WTC11 (cell line): ENCODE results near the gene STK39. TPM values are rescaled to one million over a fixed set of nuclear protein-coding genes. Genes with fewer than 3 reads are reported as not detected.

ENCODE experiments used
- ATAC-seq: fragments of 200-7000 bp; cut with Tn5 transposase; 2 replicates; pipeline ENCODE4 v1.10.0; 2021; ENCODE audit warnings: mild to moderate bottlenecking, moderate library complexity
- CTCF ChIA-PET: fragments of 300-600 bp; sonication (Branson Sonifier 250); formaldehyde crosslinking; loops from one replicate; lab custom pipeline; 2021; ENCODE audit warnings: antibody characterized with exemption; lab: Charles Lee
- POLR2A ChIA-PET: fragments of 350-600 bp; sonication (Branson Sonifier 250); formaldehyde crosslinking; loops from one replicate; lab custom pipeline; 2021; ENCODE audit warnings: antibody characterized with exemption; lab: Charles Lee
- DNase-seq: peaks from one replicate; pipeline ENCODE4 v3.0.0; 2021; ENCODE audit warnings: low spot score
- H3K27ac Mint-ChIP-seq: 2 replicates; pipeline ENCODE4 v1.8.0; 2021; ENCODE audit warnings: mixed read lengths
- H3K27me3 Mint-ChIP-seq: 2 replicates; pipeline ENCODE4 v1.8.0; 2021; ENCODE audit warnings: low read depth, mild to moderate bottlenecking, moderate library complexity, mixed read lengths
- H3K36me3 Mint-ChIP-seq: 2 replicates; pipeline ENCODE4 v1.8.0; 2021; ENCODE audit warnings: mixed read lengths
- H3K4me1 Mint-ChIP-seq: 2 replicates; pipeline ENCODE4 v1.8.0; 2022; ENCODE audit warnings: mixed read lengths
- H3K4me3 Mint-ChIP-seq: 2 replicates; pipeline ENCODE4 v1.8.0; 2021; ENCODE audit warnings: mild to moderate bottlenecking, moderate library complexity, mixed read lengths
- H3K9me3 Mint-ChIP-seq: 2 replicates; pipeline ENCODE4 v1.8.0; 2021; ENCODE audit warnings: mixed read lengths
- CTCF ChIP-seq: fragments of 200-600 bp; IDR thresholded peaks from 2 replicates; pipeline ENCODE4 v1.8.0; 2022; ENCODE audit warnings: antibody characterized with exemption
- GTF2I ChIP-seq: fragments of 250-450 bp; sonication (Bioruptor Pico); conservative IDR thresholded peaks from 2 replicates; pipeline ENCODE4 v1.4.0; 2021; ENCODE audit warnings: mild to moderate bottlenecking
- IRF2 ChIP-seq: sonication (generic); formaldehyde crosslinking; IDR thresholded peaks from 2 replicates; pipeline ENCODE4 v1.8.0; 2022; ENCODE audit warnings: low read depth, missing genetic modification reagents, borderline replicate concordance
- NR3C1 ChIP-seq: sonication (generic); formaldehyde crosslinking; conservative IDR thresholded peaks from 2 replicates; pipeline ENCODE4 v1.8.1; 2023; ENCODE audit warnings: low read depth, mild to moderate bottlenecking, missing genetic modification reagents
- PRDM15 ChIP-seq: sonication (generic); formaldehyde crosslinking; IDR thresholded peaks from 2 replicates; pipeline ENCODE4 v1.8.0; 2022; ENCODE audit warnings: missing genetic modification reagents
- RELA ChIP-seq: sonication (generic); formaldehyde crosslinking; IDR thresholded peaks from 2 replicates; pipeline ENCODE4 v1.8.1; 2022; ENCODE audit warnings: missing genetic modification reagents, mild to moderate bottlenecking, borderline replicate concordance
- TCF7 ChIP-seq: sonication (generic); formaldehyde crosslinking; IDR thresholded peaks from 2 replicates; pipeline ENCODE4 v1.8.0; 2022; ENCODE audit warnings: mild to moderate bottlenecking, low read depth, missing genetic modification reagents, moderate library complexity
- ZNF263 ChIP-seq: sonication (generic); formaldehyde crosslinking; IDR thresholded peaks from 2 replicates; pipeline ENCODE4 v1.8.1; 2022; ENCODE audit warnings: low read depth, mild to moderate bottlenecking, moderate library complexity, missing genetic modification reagents
- ZNF532 ChIP-seq: fragments of 250-450 bp; sonication (Bioruptor Pico); IDR thresholded peaks from 2 replicates; pipeline ENCODE4 v1.9.0; 2021; ENCODE audit warnings: mild to moderate bottlenecking, borderline replicate concordance
- total RNA-seq: library from RNA; stranded (reverse); gene quantifications from 3 replicates; pipeline ENCODE4 v1.2.3, GENCODE V29; 2021
- TF ChIP-seq, protein P1 (sequence below): sonication (generic); formaldehyde crosslinking; IDR thresholded peaks from 2 replicates; pipeline ENCODE4 v1.8.0; 2022; ENCODE audit warnings: mild to moderate bottlenecking, missing genetic modification reagents
- TF ChIP-seq, protein P2 (sequence below): sonication (generic); formaldehyde crosslinking; IDR thresholded peaks from 2 replicates; pipeline ENCODE4 v1.8.1; 2022; ENCODE audit warnings: mild to moderate bottlenecking, moderate library complexity, missing genetic modification reagents

Gene STK39
- total RNA-seq, 1 experiment from 2014 or later = 20.5 TPM

GRCh38 chr2:168097431-168097830 is 150.0 kb downstream of the STK39 start:
- Mint-ChIP-seq H3K27ac (no peak overlapping the region), H3K4me3 (no peak overlapping the region), H3K36me3 (peaks cover 13% of the 10 kb centered on the region), H3K4me1 (no peaks in the 10 kb centered on the region)
- CTCF ChIA-PET = interaction anchor here (2.5 kb wide), 1 partner anchor 21 kb away, joined by 11 read pairs; no protein-coding TSS in a partner anchor
- DNase-seq = no peak
- ATAC-seq = no peak
- TF ChIP-seq, protein P1, sequence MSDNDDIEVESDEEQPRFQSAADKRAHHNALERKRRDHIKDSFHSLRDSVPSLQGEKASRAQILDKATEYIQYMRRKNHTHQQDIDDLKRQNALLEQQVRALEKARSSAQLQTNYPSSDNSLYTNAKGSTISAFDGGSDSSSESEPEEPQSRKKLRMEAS = no peak
- TF ChIP-seq IRF2 (CRISPR knock-in tag) = no peak
- TF ChIP-seq NR3C1 (CRISPR knock-in tag) = no peak
- TF ChIP-seq GTF2I (CRISPR knock-in tag) = no peak
- TF ChIP-seq, all 79 proteins: peak for 0
- Mint-ChIP-seq H3K27me3 (no peaks in the 10 kb centered on the region), H3K9me3 (peaks cover 11% of the 10 kb centered on the region)
- POLR2A ChIA-PET = no interaction called here

GRCh38 chr2:168096158-168096557 is 151.2 kb downstream of the STK39 start:
- ATAC-seq (no peak), DNase-seq (no peak)
- peaks cover 6% of the 10 kb centered on the region for H3K36me3 Mint-ChIP-seq
- H3K9me3 Mint-ChIP-seq = peaks cover 3% of the 10 kb centered on the region
- POLR2A ChIA-PET = no interaction called here
- H3K4me1 Mint-ChIP-seq = no peaks in the 10 kb centered on the region
- H3K27me3 Mint-ChIP-seq = no peaks in the 10 kb centered on the region
- CTCF ChIA-PET = no interaction called here
- TF ChIP-seq ZNF263 (CRISPR knock-in tag) (no peak), TCF7 (CRISPR knock-in tag) (no peak), ZNF532 (CRISPR knock-in tag) (no peak), PRDM15 (CRISPR knock-in tag) (no peak), RELA (CRISPR knock-in tag) (no peak), CTCF (no peak)
- TF ChIP-seq, protein P2, sequence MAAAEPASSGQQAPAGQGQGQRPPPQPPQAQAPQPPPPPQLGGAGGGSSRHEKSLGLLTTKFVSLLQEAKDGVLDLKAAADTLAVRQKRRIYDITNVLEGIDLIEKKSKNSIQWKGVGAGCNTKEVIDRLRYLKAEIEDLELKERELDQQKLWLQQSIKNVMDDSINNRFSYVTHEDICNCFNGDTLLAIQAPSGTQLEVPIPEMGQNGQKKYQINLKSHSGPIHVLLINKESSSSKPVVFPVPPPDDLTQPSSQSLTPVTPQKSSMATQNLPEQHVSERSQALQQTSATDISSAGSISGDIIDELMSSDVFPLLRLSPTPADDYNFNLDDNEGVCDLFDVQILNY (CRISPR knock-in tag) = no peak
- TF ChIP-seq, all 79 proteins: peak for 0
- H3K27ac Mint-ChIP-seq = no peak overlapping the region
- H3K4me3 Mint-ChIP-seq = no peak overlapping the region
